DMS79 (cell line): ENCODE data around the gene TRMT11.
"Not testable (repeated sequence)": the region's sequence is repeated elsewhere in the genome, so short reads cannot be mapped to it uniquely, and the experiment has no call there.

Experiments
- DNase-seq: peaks from one replicate; lab custom pipeline; 2025; lab: John Stamatoyannopoulos, UW

TRMT11 gene

GRCh38 chr6:126047648-126048047, 61.3 kb downstream of the TRMT11 start:
- no peak for DNase-seq

GRCh38 chr6:126048635-126049034, 62.3 kb downstream of the TRMT11 start:
- DNase-seq = no peak

GRCh38 chr6:126050795-126051194, 64.5 kb downstream of the TRMT11 start:
- no peak for DNase-seq

GRCh38 chr6:126051791-126052190, 65.5 kb downstream of the TRMT11 start:
- DNase-seq = no peak

- no peak for DNase-seq
These were observed 66.1 kb downstream of the TRMT11 start for GRCh38 chr6:126052485-126052884.

- DNase-seq = no peak
These were observed 67.9 kb downstream of the TRMT11 start for GRCh38 chr6:126054258-126054702.

GRCh38 chr6:126054802-126055201, 68.5 kb downstream of the TRMT11 start:
- DNase-seq = no peak

GRCh38 chr6:126055449-126055848, 69.1 kb downstream of the TRMT11 start:
- no peak for DNase-seq

GRCh38 chr6:126056355-126057004, 70.1 kb downstream of the TRMT11 start:
- DNase-seq = no peak

GRCh38 chr6:126058085-126058484, 71.7 kb downstream of the TRMT11 start:
- DNase-seq = not testable (repeated sequence)

- no peak for DNase-seq
These were observed 74.1 kb downstream of the TRMT11 start for GRCh38 chr6:126060400-126060799.

GRCh38 chr6:126063512-126064146, 77.3 kb downstream of the TRMT11 start:
- no peak for DNase-seq

- no peak for DNase-seq
These were observed 78.0 kb downstream of the TRMT11 start for GRCh38 chr6:126064257-126064747.

- no peak for DNase-seq
These were observed 78.5 kb downstream of the TRMT11 start for GRCh38 chr6:126064748-126065401.

GRCh38 chr6:126066053-126067048, 80.0 kb downstream of the TRMT11 start:
- no peak for DNase-seq

GRCh38 chr6:126067073-126067472, 80.7 kb downstream of the TRMT11 start:
- no peak for DNase-seq

- no peak for DNase-seq
These were observed 83.1 kb downstream of the TRMT11 start for GRCh38 chr6:126069449-126069848.

- DNase-seq = no peak
These were observed 84.8 kb downstream of the TRMT11 start for GRCh38 chr6:126071000-126071647.

GRCh38 chr6:126072172-126072571, 85.8 kb downstream of the TRMT11 start:
- DNase-seq = no peak

GRCh38 chr6:126072834-126073233, 86.5 kb downstream of the TRMT11 start:
- DNase-seq = no peak

- no peak for DNase-seq
These were observed 89.2 kb downstream of the TRMT11 start for GRCh38 chr6:126075335-126076071.
